C4-2B (cell line): Measurements from ENCODE around the gene LIF.

Experiments
- CTCF ChIP-seq: fragments of 450-650 bp; conservative IDR thresholded peaks from 2 replicates; pipeline ENCODE4 v1.5.1; 2017; ENCODE audit warnings: mild to moderate bottlenecking
- ZFX ChIP-seq: fragments of 450-650 bp; IDR thresholded peaks from 2 replicates; pipeline ENCODE4 v1.6.1; 2017

- TF ChIP-seq CTCF (no peak), ZFX (no peak)
These were observed 3.5 kb upstream of the LIF start for GRCh38 chr22:30250039-30250565.
